SK-N-SH (cell line): ENCODE measurements around the gene PPP4C. TPM values are rescaled to one million over a fixed set of nuclear protein-coding genes. Genes with fewer than 3 reads are reported as not detected.
A peak's percentile ranks its signal among the peaks of the same experiment; 100 is the strongest.

ENCODE experiments used
- CTCF ChIA-PET: fragments of 300-600, 350-600 bp; formaldehyde crosslinking; extraction: SDS; loops from one replicate; lab custom pipeline; 2021; lab: Yijun Ruan, JAX
- POLR2A ChIA-PET: fragments of 350-600 bp; sonication (Branson Sonifier 250); formaldehyde crosslinking; extraction: SDS; loops from one replicate; lab custom pipeline; 2020; ENCODE audit warnings: antibody characterized with exemption, inconsistent platforms; lab: Yijun Ruan, JAX
- DNase-seq: peaks from one replicate; pipeline ENCODE4 v3.0.0; 2012
- H2AFZ ChIP-seq: fragments of 200-600 bp; sonication (generic); 2 replicates; pipeline ENCODE4 v1.8.1; 2016; ENCODE audit warnings: antibody characterized with exemption, mild to moderate bottlenecking, low read depth
- H3F3A ChIP-seq: fragments of 200-600 bp; sonication (generic); replicated peaks from 2 replicates; pipeline ENCODE3; 2016; ENCODE audit warnings: antibody characterized with exemption, mild to moderate bottlenecking; ENCODE audit not compliant: insufficient read depth
- H3K27ac ChIP-seq, 2 experiments: fragments of 200-500 bp in 1 of 2; fragments of 200-600 bp in 1 of 2; sonication (Bioruptor generic) in 1 of 2; sonication (generic), shearing (Covaris generic) in 1 of 2; 2 replicates each; pipeline versions ENCODE4 v1.5.1 to v1.6.1; 2014 to 2016; ENCODE audit warnings: low read depth in 2 of 2, inconsistent platforms in 1 of 2, low read length in 1 of 2, mild to moderate bottlenecking in 1 of 2, mixed read lengths in 1 of 2
- H3K27me3 ChIP-seq: fragments of 200-600 bp; sonication (generic), shearing (Covaris generic); 2 replicates; pipeline ENCODE4 v1.6.1; 2016; ENCODE audit warnings: mixed run types; ENCODE audit not compliant: insufficient read depth
- H3K36me3 ChIP-seq, 2 experiments: fragments of 200-500 bp in 1 of 2; fragments of 200-600 bp in 1 of 2; sonication (Bioruptor generic) in 1 of 2; sonication (generic) in 1 of 2; replicated peaks in 1 of 2; 2 replicates each; pipeline versions ENCODE3 to v1.5.1; 2014 to 2016; ENCODE audit warnings: low read length in 1 of 2, mild to moderate bottlenecking in 1 of 2; ENCODE audit not compliant: insufficient read depth in 2 of 2, control insufficient read depth in 1 of 2
- H3K4me1 ChIP-seq, 2 experiments: fragments of 200-500 bp in 1 of 2; fragments of 200-600 bp in 1 of 2; sonication (Bioruptor generic) in 1 of 2; sonication (generic), shearing (Covaris generic) in 1 of 2; 2 replicates each; pipeline versions ENCODE4 v1.5.1 to v1.6.1; 2014 to 2016; ENCODE audit warnings: low read depth in 1 of 2, low read length in 1 of 2, mixed run types in 1 of 2; ENCODE audit not compliant: insufficient read depth in 2 of 2, control insufficient read depth in 1 of 2
- H3K4me2 ChIP-seq: fragments of 200-600 bp; sonication (generic), shearing (Covaris generic); 2 replicates; pipeline ENCODE4 v1.6.1; 2017; ENCODE audit warnings: mixed run types
- H3K4me3 ChIP-seq, 2 experiments: fragments of 200-500 bp in 1 of 2; fragments of 200-600 bp in 1 of 2; sonication (Bioruptor generic) in 1 of 2; sonication (generic), shearing (Covaris generic) in 1 of 2; 2 replicates each; pipeline versions ENCODE4 v1.5.1 to v1.8.1; 2014 to 2016; ENCODE audit warnings: low read depth in 2 of 2, inconsistent platforms in 1 of 2, low read length in 1 of 2, mild to moderate bottlenecking in 1 of 2, mixed read lengths in 1 of 2, moderate library complexity in 1 of 2
- H3K79me2 ChIP-seq: fragments of 200-600 bp; sonication (generic); 2 replicates; pipeline ENCODE4 v1.8.1; 2017; ENCODE audit warnings: mild to moderate bottlenecking; ENCODE audit not compliant: insufficient read depth
- H3K9ac ChIP-seq: fragments of 200-600 bp; sonication (generic); 2 replicates; pipeline ENCODE4 v1.6.1; 2017; ENCODE audit warnings: mixed run types
- H3K9me2 ChIP-seq: fragments of 200-600 bp; sonication (generic); 2 replicates; pipeline ENCODE4 v1.6.1; 2017; ENCODE audit warnings: mixed run types
- H3K9me3 ChIP-seq: fragments of 200-600 bp; sonication (generic); 2 replicates; pipeline ENCODE4 v1.6.1; 2017; ENCODE audit warnings: mixed run types, mild to moderate bottlenecking, moderate library complexity
- H4K20me1 ChIP-seq: fragments of 200-600 bp; sonication (generic); 2 replicates; pipeline ENCODE4 v1.6.1; 2017; ENCODE audit warnings: mild to moderate bottlenecking, mixed run types; ENCODE audit not compliant: insufficient read depth
- CHD2 ChIP-seq: fragments of 150-350 bp; IDR thresholded peaks from 2 replicates; pipeline ENCODE4 v1.6.1; 2018; ENCODE audit warnings: low read length; ENCODE audit not compliant: partially characterized antibody
- ELF1 ChIP-seq: IDR thresholded peaks from 2 replicates; pipeline ENCODE4 v1.4.0; 2012
- EZH2phosphoT487 ChIP-seq: fragments of 200-600 bp; sonication (generic); IDR thresholded peaks from 2 replicates; pipeline ENCODE4 v1.6.1; 2017; ENCODE audit warnings: low read depth, mixed run types, mild to moderate bottlenecking, antibody characterized with exemption, moderate library complexity, borderline replicate concordance
- FOSL2 ChIP-seq: IDR thresholded peaks from 2 replicates; pipeline ENCODE4 v1.4.0; 2012; ENCODE audit warnings: low read depth, mild to moderate bottlenecking, moderate library complexity, borderline replicate concordance
- FOXM1 ChIP-seq: IDR thresholded peaks from 2 replicates; pipeline ENCODE4 v1.4.0; 2012; ENCODE audit warnings: low read depth, mild to moderate bottlenecking
- GATA2 ChIP-seq: sonication (generic); formaldehyde crosslinking; IDR thresholded peaks from 2 replicates; pipeline ENCODE4 v1.5.0; 2020; ENCODE audit warnings: mild to moderate bottlenecking, missing genetic modification reagents
- JUND ChIP-seq: IDR thresholded peaks from 2 replicates; pipeline ENCODE4 v1.4.0; 2012
- MEF2A ChIP-seq: IDR thresholded peaks from 2 replicates; pipeline ENCODE4 v1.4.0; 2012; ENCODE audit warnings: low read depth, borderline replicate concordance
- MXI1 ChIP-seq: IDR thresholded peaks from 2 replicates; pipeline ENCODE4 v1.6.1; 2012; ENCODE audit warnings: mild to moderate bottlenecking, low read depth, low read length, improper control_type of control experiment
- POLR2AphosphoS5 ChIP-seq: IDR thresholded peaks from 2 replicates; pipeline ENCODE4 v1.6.1; 2012; ENCODE audit warnings: low read depth, low read length
- REST ChIP-seq: IDR thresholded peaks from 2 replicates; pipeline ENCODE4 v1.6.1; 2012; ENCODE audit warnings: mild to moderate bottlenecking, low read depth, low read length, moderate library complexity
- SIN3A ChIP-seq: IDR thresholded peaks from 2 replicates; pipeline ENCODE4 v1.6.1; 2012; ENCODE audit warnings: low read depth, mild to moderate bottlenecking, low read length, moderate library complexity, borderline replicate concordance
- TEAD4 ChIP-seq: IDR thresholded peaks from 2 replicates; pipeline ENCODE4 v1.4.0; 2012; ENCODE audit warnings: mild to moderate bottlenecking, borderline replicate concordance; ENCODE audit not compliant: insufficient read depth
- USF1 ChIP-seq: IDR thresholded peaks from 2 replicates; pipeline ENCODE4 v1.4.0; 2012; ENCODE audit warnings: low read depth, borderline replicate concordance
- YY1 ChIP-seq: IDR thresholded peaks from 2 replicates; pipeline ENCODE4 v1.4.0; 2012; ENCODE audit warnings: low read depth, mild to moderate bottlenecking
- WGBS: methylation state at CpG from one replicate; pipeline ENCODE4 v1.1.6; 2017; ENCODE audit warnings: low lambda C conversion rate; 5-methylcytosine and 5-hydroxymethylcytosine counted together
- polyA plus RNA-seq, 3 experiments: library from polyadenylated mRNA; depleted of rRNA; stranded (reverse); fragments of >200 nt; gene quantifications; 2 replicates each; pipeline ENCODE4 v1.2.3, GENCODE V29; 2012
- TF ChIP-seq, protein P1 (sequence below): IDR thresholded peaks from 2 replicates; pipeline ENCODE4; 2012
- TF ChIP-seq, protein P2 (sequence below): IDR thresholded peaks from 2 replicates; pipeline ENCODE4 v1.4.0; 2012; ENCODE audit warnings: low read depth, borderline replicate concordance

The PPP4C gene
- polyA plus RNA-seq, 1 of the 3 experiments (the other 2 are of a cell fraction), result 339 TPM

DNA sequence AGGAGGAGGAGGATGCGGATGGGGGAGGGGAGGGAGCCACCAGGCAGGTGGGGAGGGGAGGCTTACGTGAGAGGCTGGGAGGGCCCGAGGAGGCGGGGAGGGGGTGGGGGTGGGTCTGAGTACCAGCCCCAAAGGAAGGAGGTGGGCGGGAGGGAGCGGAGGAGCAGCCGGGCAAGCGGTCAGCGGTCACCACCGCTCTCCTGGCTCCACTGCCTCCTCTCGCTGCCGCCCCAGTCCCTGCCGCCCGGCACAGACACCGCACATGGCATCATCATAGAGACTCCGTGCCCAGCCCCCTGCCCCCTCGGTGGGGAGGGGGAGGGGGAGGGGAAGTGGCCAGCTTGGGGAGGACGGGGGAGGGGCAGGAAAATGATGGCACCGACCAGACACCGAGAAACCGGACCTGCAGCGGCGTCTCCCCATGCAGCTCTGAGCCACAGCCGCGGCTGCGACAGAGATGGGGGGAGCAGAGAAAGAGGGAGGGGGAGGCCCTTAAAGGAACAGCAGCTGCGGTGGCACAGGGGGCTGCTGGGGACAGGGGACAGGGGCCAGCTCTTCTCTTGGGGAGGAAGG, 44.9 kb upstream of the PPP4C start, which contains the start of gene TLCD3B:
TLCD3B (minus strand) TSS at position 431 of the 573 bp plus-strand sequence. CDS start 744 bp downstream, outside the sequence.
- POLR2A ChIA-PET, result interaction anchor here (1.2 to 2.3 kb wide), 4 partner anchors 8 to 152 kb away, joined by 3 to 12 read pairs (median 5); partner anchors contain the start of genes ALDOA, C16orf92 and CORO1A
- TF ChIP-seq, protein P1, sequence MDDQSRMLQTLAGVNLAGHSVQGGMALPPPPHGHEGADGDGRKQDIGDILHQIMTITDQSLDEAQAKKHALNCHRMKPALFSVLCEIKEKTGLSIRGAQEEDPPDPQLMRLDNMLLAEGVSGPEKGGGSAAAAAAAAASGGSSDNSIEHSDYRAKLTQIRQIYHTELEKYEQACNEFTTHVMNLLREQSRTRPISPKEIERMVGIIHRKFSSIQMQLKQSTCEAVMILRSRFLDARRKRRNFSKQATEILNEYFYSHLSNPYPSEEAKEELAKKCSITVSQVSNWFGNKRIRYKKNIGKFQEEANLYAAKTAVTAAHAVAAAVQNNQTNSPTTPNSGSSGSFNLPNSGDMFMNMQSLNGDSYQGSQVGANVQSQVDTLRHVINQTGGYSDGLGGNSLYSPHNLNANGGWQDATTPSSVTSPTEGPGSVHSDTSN, result no peak
- TF ChIP-seq MXI1 (peak; percentile 62; the same call in 1 of the 2 replicates), CHD2 (peak; percentile 87), TEAD4 (no peak), EZH2phosphoT487 (no peak)
- H3K27me3 ChIP-seq, result no peaks in the 10 kb centered on the region
- no peaks in the 10 kb centered on the region for H3F3A ChIP-seq
- H4K20me1 ChIP-seq, result no peaks in the 10 kb centered on the region
- H3K9ac ChIP-seq, result peak within 1 kb of the TSS; percentile 19; the same call in 1 of the 2 replicates
- H2AFZ ChIP-seq, result peak within 1 kb of the TSS; percentile 69; the same call in 1 of the 2 replicates
- H3K9me3 ChIP-seq, result no peaks in the 10 kb centered on the region
- CTCF ChIA-PET, result interaction anchor here (0.8 to 3.9 kb wide), 32 partner anchors 9 to 389 kb away, joined by 3 to 43 read pairs (median 8); partner anchors contain the start of genes ALDOA, ASPHD1, C16orf92 and CDIPT
- no peaks in the 10 kb centered on the region for H3K36me3 ChIP-seq
- peak within 1 kb of the TSS; percentile 86 for H3K4me2 ChIP-seq
- no peaks in the 10 kb centered on the region for H3K79me2 ChIP-seq
- H3K9me2 ChIP-seq, result no peaks in the 10 kb centered on the region
- DNase-seq, result peak; percentile 80
- H3K27ac ChIP-seq, result peak within 1 kb of the TSS in 1 of 2 experiments; percentile 83; a peak in 2 of 4 replicates
- H3K4me3 ChIP-seq, result peak within 1 kb of the TSS; percentile 44 to 51; a peak in 3 of 4 replicates
- H3K4me1 ChIP-seq, result peaks cover 6 to 28% of the 10 kb centered on the region in 2 experiments; a peak in 2 of 4 replicates
- 9% methylated on average over 23 of the region's 27 CpGs for whole genome bisulfite sequencing

DNA sequence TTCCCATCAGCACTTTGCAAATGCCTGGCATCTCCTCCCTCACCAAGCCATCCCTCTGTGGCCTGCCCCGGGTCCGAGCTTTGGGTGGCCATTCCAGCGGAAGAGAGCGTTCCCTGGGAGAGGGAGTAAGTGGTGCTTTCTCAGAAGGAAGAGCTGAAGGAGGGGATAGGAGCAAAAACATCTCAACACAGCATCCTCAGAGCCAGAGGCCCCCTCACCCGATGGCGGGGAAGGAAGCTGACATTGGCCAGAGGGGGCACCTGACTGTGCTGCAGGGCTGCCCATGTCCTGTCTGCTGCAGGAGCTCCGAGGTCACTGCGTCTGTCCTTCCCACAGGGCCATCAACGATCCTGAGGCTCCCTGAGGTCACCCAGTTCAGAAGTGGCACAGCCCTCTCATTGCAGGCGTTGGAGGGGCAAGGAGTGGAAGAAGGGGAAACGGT, 44.3 kb upstream of the PPP4C start:
- POLR2A ChIA-PET, result interaction anchor here (1.1 to 2.3 kb wide), 6 partner anchors 8 to 152 kb away, joined by 3 to 12 read pairs (median 5); partner anchors contain the start of genes ALDOA, C16orf92, CORO1A and SEZ6L2
- peak overlapping the region in 1 of 2 experiments; percentile 83; a peak in 2 of 4 replicates for H3K27ac ChIP-seq
- H2AFZ ChIP-seq, result peak overlapping the region; percentile 69; the same call in 1 of the 2 replicates
- no peaks in the 10 kb centered on the region for H3F3A ChIP-seq
- H3K9me3 ChIP-seq, result no peaks in the 10 kb centered on the region
- peaks cover 6 to 28% of the 10 kb centered on the region in 2 experiments; a peak in 2 of 4 replicates for H3K4me1 ChIP-seq
- no peaks in the 10 kb centered on the region for H3K36me3 ChIP-seq
- peak overlapping the region; percentile 19; the same call in 1 of the 2 replicates for H3K9ac ChIP-seq
- H3K27me3 ChIP-seq, result no peaks in the 10 kb centered on the region
- H3K9me2 ChIP-seq, result no peaks in the 10 kb centered on the region
- no peaks in the 10 kb centered on the region for H4K20me1 ChIP-seq
- CTCF ChIA-PET, result interaction anchor here (0.6 to 3.9 kb wide), 47 partner anchors 9 to 850 kb away, joined by 3 to 43 read pairs (median 5); partner anchors contain the start of genes ALDOA, ASPHD1, C16orf92 and CDIPT
- peak overlapping the region; percentile 44 to 51; a peak in 3 of 4 replicates for H3K4me3 ChIP-seq
- no peaks in the 10 kb centered on the region for H3K79me2 ChIP-seq
- DNase-seq, result no peak
- 41% methylated on average over 9 of the region's 11 CpGs for WGBS
- H3K4me2 ChIP-seq, result peak overlapping the region; percentile 86
- TF ChIP-seq GATA2 (no peak), YY1 (no peak), POLR2AphosphoS5 (no peak), SIN3A (no peak), MEF2A (no peak), FOSL2 (no peak), ELF1 (no peak), JUND (no peak), USF1 (no peak), REST (no peak), FOXM1 (no peak)
- TF ChIP-seq, protein P2, sequence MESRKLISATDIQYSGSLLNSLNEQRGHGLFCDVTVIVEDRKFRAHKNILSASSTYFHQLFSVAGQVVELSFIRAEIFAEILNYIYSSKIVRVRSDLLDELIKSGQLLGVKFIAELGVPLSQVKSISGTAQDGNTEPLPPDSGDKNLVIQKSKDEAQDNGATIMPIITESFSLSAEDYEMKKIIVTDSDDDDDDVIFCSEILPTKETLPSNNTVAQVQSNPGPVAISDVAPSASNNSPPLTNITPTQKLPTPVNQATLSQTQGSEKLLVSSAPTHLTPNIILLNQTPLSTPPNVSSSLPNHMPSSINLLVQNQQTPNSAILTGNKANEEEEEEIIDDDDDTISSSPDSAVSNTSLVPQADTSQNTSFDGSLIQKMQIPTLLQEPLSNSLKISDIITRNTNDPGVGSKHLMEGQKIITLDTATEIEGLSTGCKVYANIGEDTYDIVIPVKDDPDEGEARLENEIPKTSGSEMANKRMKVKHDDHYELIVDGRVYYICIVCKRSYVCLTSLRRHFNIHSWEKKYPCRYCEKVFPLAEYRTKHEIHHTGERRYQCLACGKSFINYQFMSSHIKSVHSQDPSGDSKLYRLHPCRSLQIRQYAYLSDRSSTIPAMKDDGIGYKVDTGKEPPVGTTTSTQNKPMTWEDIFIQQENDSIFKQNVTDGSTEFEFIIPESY, result no peak
